K562 (cell line): ENCODE measurements around the gene TENT4B. TPM values are rescaled to one million over a fixed set of nuclear protein-coding genes. Genes with fewer than 3 reads are reported as not detected.

Source experiments
- ATF7 ChIP-seq: fragments of 450-650 bp; IDR thresholded peaks from 2 replicates; pipeline ENCODE4 v1.7.1; 2014; ENCODE audit warnings: mild to moderate bottlenecking, moderate library complexity
- C11orf30 ChIP-seq: fragments of 450-650 bp; IDR thresholded peaks from 2 replicates; pipeline ENCODE4 v1.6.1; 2016; ENCODE audit warnings: low read depth, mild to moderate bottlenecking
- CBX1 ChIP-seq: sonication (generic); IDR thresholded peaks from 2 replicates; pipeline ENCODE4 v1.6.1; 2016; ENCODE audit warnings: antibody characterized with exemption, low read depth, mild to moderate bottlenecking
- CEBPB ChIP-seq: fragments of 450-650 bp; IDR thresholded peaks from 2 replicates; pipeline ENCODE4 v1.6.1; 2016; ENCODE audit warnings: missing genetic modification characterization, missing compliant biosample characterization
- ETV1 ChIP-seq: fragments of 450-650 bp; conservative IDR thresholded peaks from 2 replicates; pipeline ENCODE4 v1.6.1; 2016; ENCODE audit warnings: missing genetic modification characterization, control low read depth, low read depth, missing compliant biosample characterization
- HEY1 ChIP-seq: fragments of 250-450 bp; sonication (Bioruptor Pico); IDR thresholded peaks from 2 replicates; pipeline ENCODE4 v1.5.0; 2020; ENCODE audit warnings: mild to moderate bottlenecking, moderate library complexity, borderline replicate concordance
- HSF4 ChIP-seq: fragments of 250-450 bp; sonication (Bioruptor Pico); IDR thresholded peaks from 2 replicates; pipeline ENCODE4 v2.1.2; 2022; ENCODE audit warnings: mild to moderate bottlenecking, moderate library complexity, borderline replicate concordance
- KAT8 ChIP-seq: fragments of 450-650 bp; IDR thresholded peaks from 2 replicates; pipeline ENCODE4 v1.6.1; 2016; ENCODE audit warnings: low read depth, mild to moderate bottlenecking
- NBN ChIP-seq: fragments of 450-650 bp; IDR thresholded peaks from 2 replicates; pipeline ENCODE4 v1.6.1; 2016; ENCODE audit warnings: low read depth, mild to moderate bottlenecking
- NFE2 ChIP-seq: IDR thresholded peaks from 2 replicates; pipeline ENCODE4 v1.6.1; 2014; ENCODE audit warnings: antibody characterized with exemption, low read depth
- PCBP2 ChIP-seq: fragments of 200-400 bp; formaldehyde crosslinking; IDR thresholded peaks from 2 replicates; pipeline ENCODE4 v1.6.1; 2018; ENCODE audit warnings: low read length, low read depth, mild to moderate bottlenecking, moderate library complexity; ENCODE audit not compliant: poor library complexity, severe bottlenecking
- PHB ChIP-seq: fragments of 250-450 bp; sonication (Bioruptor Pico); IDR thresholded peaks from 2 replicates; pipeline ENCODE4 v1.5.0; 2021
- RAD21 ChIP-seq, 2 experiments: fragments of 250-450 bp in 1 of 2; fragments of 450-650 bp in 1 of 2; sonication (Bioruptor Pico) in 1 of 2; formaldehyde crosslinking in 1 of 2; IDR thresholded peaks in 1 of 2; conservative IDR thresholded peaks in 1 of 2; 2 replicates each; pipeline versions ENCODE4 v1.4.0 to v1.8.0; 2020 to 2022; ENCODE audit warnings: mild to moderate bottlenecking in 2 of 2, moderate library complexity in 1 of 2
- SREBF2 ChIP-seq: sonication (generic); formaldehyde crosslinking; IDR thresholded peaks from 2 replicates; pipeline ENCODE4 v1.4.0; 2020; ENCODE audit warnings: mild to moderate bottlenecking, missing genetic modification reagents
- YBX1 ChIP-seq: fragments of 450-650 bp; IDR thresholded peaks from 2 replicates; pipeline ENCODE4 v1.7.1; 2016; ENCODE audit warnings: mild to moderate bottlenecking
- ZNF12 ChIP-seq: sonication (generic); formaldehyde crosslinking; IDR thresholded peaks from 2 replicates; pipeline ENCODE4 v1.4.0; 2020; ENCODE audit warnings: mild to moderate bottlenecking, missing genetic modification reagents
- ZNF384 ChIP-seq: IDR thresholded peaks from 2 replicates; pipeline ENCODE4 v1.6.1; 2012; ENCODE audit warnings: low read depth, low read length, improper control_type of control experiment
- polyA plus RNA-seq, 8 experiments: library from polyadenylated mRNA; depleted of rRNA in 4 of 8; stranded (reverse) in 5 of 8; unstranded in 3 of 8; fragments of >200 nt; fragmentation: Nextera tagmentation in 2 of 8; fragmentation: Illumina TruSeq in 1 of 8; extraction: Ambion mirVana in 2 of 8; extraction: Trizol in 1 of 8; gene quantifications; 2 replicates each; pipeline versions ENCODE4 v1.2.1 to v1.2.3, GENCODE V29; 2011 to 2014; ENCODE audit warnings: inconsistent platforms in 1 of 8, missing spikeins in 1 of 8
- total RNA-seq, 7 experiments: library from RNA; depleted of rRNA in 6 of 7; stranded (reverse); fragments of >200 nt in 6 of 7; fragmentation: Illumina TruSeq in 2 of 7; extraction: Trizol in 2 of 7; gene quantifications; 2 replicates each; pipeline versions ENCODE4 v1.2.1 to v1.2.3, GENCODE V29; 2011 to 2021; ENCODE audit warnings: low replicate concordance in 1 of 7
- TF ChIP-seq, protein P1 (sequence below): fragments of 250-450 bp; sonication (Bioruptor Pico); IDR thresholded peaks from 2 replicates; pipeline ENCODE4 v1.8.0; 2021; ENCODE audit warnings: moderate library complexity, mild to moderate bottlenecking, inconsistent platforms
- TF ChIP-seq, protein P2 (sequence below): sonication (generic); formaldehyde crosslinking; IDR thresholded peaks from 2 replicates; pipeline ENCODE4 v1.8.0; 2022; ENCODE audit warnings: missing genetic modification reagents, mild to moderate bottlenecking, borderline replicate concordance
- TF ChIP-seq, protein P3 (sequence below): fragments of 450-650 bp; formaldehyde crosslinking; IDR thresholded peaks from 2 replicates; pipeline ENCODE4 v1.4.0; 2020; ENCODE audit warnings: mild to moderate bottlenecking, moderate library complexity
- TF ChIP-seq, protein P4 (sequence below): fragments of 250-450 bp; sonication (Bioruptor Pico); IDR thresholded peaks from 2 replicates; pipeline ENCODE4 v1.5.0; 2021

Gene TENT4B
- total and polyA plus RNA-seq, 9 of the 15 experiments (the other 6 are each of a cell fraction or from before 2014, with no cell fraction given) = 5.2 to 8.4 (median 7.0) TPM

DNA sequence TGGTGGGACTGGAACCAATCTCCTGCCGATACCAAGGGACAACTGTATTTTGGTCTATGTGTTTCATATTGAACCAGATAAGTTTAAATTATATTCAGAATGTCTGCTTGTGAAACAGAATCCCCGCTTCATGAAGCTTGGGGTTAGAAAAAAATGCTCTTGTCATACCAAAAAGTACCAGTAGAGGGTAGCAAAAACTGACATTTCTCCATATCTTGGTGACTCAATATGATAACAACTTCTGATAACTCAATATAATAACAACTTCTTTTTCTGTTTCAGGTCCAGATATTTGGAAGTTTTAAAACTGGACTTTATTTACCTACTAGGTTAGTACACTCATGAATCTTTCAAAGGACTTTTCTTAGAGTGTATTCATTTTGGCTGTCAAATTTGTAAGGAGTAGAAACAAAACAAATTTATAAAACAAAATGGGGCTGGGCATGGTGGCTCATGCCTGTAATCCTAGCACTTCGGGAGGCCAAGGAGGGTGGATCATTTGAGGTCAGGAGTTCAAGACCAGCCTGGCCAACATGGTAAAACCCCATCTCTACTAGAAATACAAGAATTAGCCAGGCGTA lies 60.9 kb downstream of the TENT4B start (continued):
- TF ChIP-seq, protein P1, sequence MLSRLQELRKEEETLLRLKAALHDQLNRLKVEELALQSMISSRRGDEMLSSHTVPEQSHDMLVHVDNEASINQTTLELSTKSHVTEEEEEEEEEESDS (CRISPR knock-in tag) = no peak
- TF ChIP-seq NBN (0 out of 2 replicates have a peak, but pooled peaks have one; percentile 33), C11orf30 (0 out of 2 replicates have a peak, but pooled peaks have one; percentile 17), PCBP2 (no peak), ATF7 (peak; percentile 68), ETV1 (tag) (no peak), YBX1 (no peak), NFE2 (peak; percentile 68), HEY1 (CRISPR knock-in tag) (no peak), HSF4 (no peak), SREBF2 (CRISPR knock-in tag) (no peak), ZNF384 (peak; percentile 84), CBX1 (no peak), ZNF12 (CRISPR knock-in tag) (no peak), KAT8 (no peak), CEBPB (tag) (peak; percentile 64), RAD21 (CRISPR knock-in tag; conservative IDR thresholded peaks at IDR 0.05 in 1 of 2, IDR thresholded peaks at IDR 0.05 in 1 of 2) (peak; percentile 84 to 89), PHB (CRISPR knock-in tag) (no peak)
- TF ChIP-seq, protein P2, sequence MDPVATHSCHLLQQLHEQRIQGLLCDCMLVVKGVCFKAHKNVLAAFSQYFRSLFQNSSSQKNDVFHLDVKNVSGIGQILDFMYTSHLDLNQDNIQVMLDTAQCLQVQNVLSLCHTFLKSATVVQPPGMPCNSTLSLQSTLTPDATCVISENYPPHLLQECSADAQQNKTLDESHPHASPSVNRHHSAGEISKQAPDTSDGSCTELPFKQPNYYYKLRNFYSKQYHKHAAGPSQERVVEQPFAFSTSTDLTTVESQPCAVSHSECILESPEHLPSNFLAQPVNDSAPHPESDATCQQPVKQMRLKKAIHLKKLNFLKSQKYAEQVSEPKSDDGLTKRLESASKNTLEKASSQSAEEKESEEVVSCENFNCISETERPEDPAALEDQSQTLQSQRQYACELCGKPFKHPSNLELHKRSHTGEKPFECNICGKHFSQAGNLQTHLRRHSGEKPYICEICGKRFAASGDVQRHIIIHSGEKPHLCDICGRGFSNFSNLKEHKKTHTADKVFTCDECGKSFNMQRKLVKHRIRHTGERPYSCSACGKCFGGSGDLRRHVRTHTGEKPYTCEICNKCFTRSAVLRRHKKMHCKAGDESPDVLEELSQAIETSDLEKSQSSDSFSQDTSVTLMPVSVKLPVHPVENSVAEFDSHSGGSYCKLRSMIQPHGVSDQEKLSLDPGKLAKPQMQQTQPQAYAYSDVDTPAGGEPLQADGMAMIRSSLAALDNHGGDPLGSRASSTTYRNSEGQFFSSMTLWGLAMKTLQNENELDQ = no peak
- TF ChIP-seq, protein P3, sequence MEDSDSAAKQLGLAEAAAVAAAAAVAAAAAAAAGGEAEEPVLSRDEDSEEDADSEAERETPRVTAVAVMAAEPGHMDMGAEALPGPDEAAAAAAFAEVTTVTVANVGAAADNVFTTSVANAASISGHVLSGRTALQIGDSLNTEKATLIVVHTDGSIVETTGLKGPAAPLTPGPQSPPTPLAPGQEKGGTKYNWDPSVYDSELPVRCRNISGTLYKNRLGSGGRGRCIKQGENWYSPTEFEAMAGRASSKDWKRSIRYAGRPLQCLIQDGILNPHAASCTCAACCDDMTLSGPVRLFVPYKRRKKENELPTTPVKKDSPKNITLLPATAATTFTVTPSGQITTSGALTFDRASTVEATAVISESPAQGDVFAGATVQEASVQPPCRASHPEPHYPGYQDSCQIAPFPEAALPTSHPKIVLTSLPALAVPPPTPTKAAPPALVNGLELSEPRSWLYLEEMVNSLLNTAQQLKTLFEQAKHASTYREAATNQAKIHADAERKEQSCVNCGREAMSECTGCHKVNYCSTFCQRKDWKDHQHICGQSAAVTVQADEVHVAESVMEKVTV = peak; percentile 79
- TF ChIP-seq, protein P4, sequence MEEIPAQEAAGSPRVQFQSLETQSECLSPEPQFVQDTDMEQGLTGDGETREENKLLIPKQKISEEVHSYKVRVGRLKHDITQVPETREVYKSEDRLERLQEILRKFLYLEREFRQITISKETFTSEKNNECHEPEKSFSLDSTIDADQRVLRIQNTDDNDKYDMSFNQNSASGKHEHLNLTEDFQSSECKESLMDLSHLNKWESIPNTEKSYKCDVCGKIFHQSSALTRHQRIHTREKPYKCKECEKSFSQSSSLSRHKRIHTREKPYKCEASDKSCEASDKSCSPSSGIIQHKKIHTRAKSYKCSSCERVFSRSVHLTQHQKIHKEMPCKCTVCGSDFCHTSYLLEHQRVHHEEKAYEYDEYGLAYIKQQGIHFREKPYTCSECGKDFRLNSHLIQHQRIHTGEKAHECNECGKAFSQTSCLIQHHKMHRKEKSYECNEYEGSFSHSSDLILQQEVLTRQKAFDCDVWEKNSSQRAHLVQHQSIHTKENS (CRISPR knock-in tag) = no peak
